Right lobe of liver (tissue), 4 donors: ENCODE results near the gene MORC2.

Experiments
- CTCF ChIP-seq, 4 donors: fragments of 200-600 bp in 3 of 4; fragments of 450-650 bp in 1 of 4; IDR thresholded peaks; one replicate each; pipeline versions ENCODE4 v1.5.1 to v1.8.0; 2016 to 2022; ENCODE audit warnings: antibody characterized with exemption in 4 of 4, mild to moderate bottlenecking in 2 of 4
- POLR2A ChIP-seq: fragments of 450-650 bp; IDR thresholded peaks from one replicate; pipeline ENCODE4 v1.6.1; 2017; ENCODE audit warnings: antibody characterized with exemption, mild to moderate bottlenecking
- donor health status: DM: no; HTN: no; CAD: no.
- donor health status: DM: no; HTN: no; CAD: no.
- donor health status: DM: no; HTN: yes; CAD: no.

- TF ChIP-seq POLR2A (no peak), CTCF (IDR thresholded peaks at IDR 0.05) (no peak)
Measured at GRCh38 chr22:30909306-30909705, 59.3 kb downstream of the MORC2 start.
